KMS-11 (cell line): ENCODE data around the gene SMARCD2.

Source experiments
- H2AFZ ChIP-seq: fragments of 200-600 bp; sonication (generic); 2 replicates; pipeline ENCODE4 v1.6.1; 2016; ENCODE audit warnings: antibody characterized with exemption, mixed run types, low read depth
- H3K27ac ChIP-seq: fragments of 200-600 bp; sonication (generic); 2 replicates; pipeline ENCODE4 v1.6.1; 2016; ENCODE audit warnings: mild to moderate bottlenecking, mixed run types
- H3K27me3 ChIP-seq: fragments of 200-600 bp; sonication (generic); 2 replicates; pipeline ENCODE4 v1.6.1; 2017; ENCODE audit warnings: mild to moderate bottlenecking, low read depth, mixed run types, moderate library complexity; ENCODE audit not compliant: insufficient read depth
- H3K36me3 ChIP-seq: fragments of 200-600 bp; sonication (generic); 2 replicates; pipeline ENCODE4 v1.6.1; 2017; ENCODE audit warnings: mild to moderate bottlenecking, mixed run types; ENCODE audit not compliant: insufficient read depth
- H3K4me1 ChIP-seq: fragments of 200-600 bp; sonication (generic); 2 replicates; pipeline ENCODE4 v1.6.1; 2016; ENCODE audit warnings: mild to moderate bottlenecking, low read depth, mixed run types; ENCODE audit not compliant: poor library complexity, severe bottlenecking
- H3K4me2 ChIP-seq: fragments of 200-600 bp; sonication (generic); 2 replicates; pipeline ENCODE4 v1.7.0; 2016; ENCODE audit warnings: mild to moderate bottlenecking, mixed run types
- H3K4me3 ChIP-seq: fragments of 200-600 bp; sonication (generic); IDR thresholded peaks from 2 replicates; pipeline ENCODE4 v1.6.1; 2017; ENCODE audit warnings: low read depth, low read length, mixed read lengths; ENCODE audit not compliant: insufficient read depth
- H3K79me2 ChIP-seq: fragments of 200-600 bp; sonication (generic); 2 replicates; pipeline ENCODE4 v1.6.1; 2016; ENCODE audit warnings: low read depth, mixed run types; ENCODE audit not compliant: insufficient read depth
- H3K9ac ChIP-seq: fragments of 200-600 bp; sonication (generic); 2 replicates; pipeline ENCODE4 v1.6.1; 2016; ENCODE audit warnings: mild to moderate bottlenecking, mixed run types
- H4K20me1 ChIP-seq: fragments of 200-600 bp; sonication (generic); 2 replicates; pipeline ENCODE4 v1.6.1; 2016; ENCODE audit warnings: mild to moderate bottlenecking, mixed run types; ENCODE audit not compliant: insufficient read depth
- CTCF ChIP-seq: fragments of 200-600 bp; sonication (generic); conservative IDR thresholded peaks from 2 replicates; pipeline ENCODE4 v1.6.1; 2017; ENCODE audit warnings: low read depth, mild to moderate bottlenecking, antibody characterized with exemption, low read length, moderate library complexity, mixed read lengths

Gene SMARCD2

GRCh38 chr17:63850401-63850800 is 7.9 kb upstream of the SMARCD2 start:
- Histone ChIP-seq H3K4me3 (no peak overlapping the region), H3K4me1 (peaks cover 6% of the 10 kb centered on the region), H3K9ac (no peak overlapping the region), H2AFZ (no peak overlapping the region), H3K27me3 (no peaks in the 10 kb centered on the region), H3K4me2 (no peak overlapping the region), H3K36me3 (no peaks in the 10 kb centered on the region), H4K20me1 (no peaks in the 10 kb centered on the region), H3K79me2 (no peaks in the 10 kb centered on the region), H3K27ac (no peak overlapping the region)
- no peak for TF ChIP-seq CTCF

- no peaks in the 10 kb centered on the region for H4K20me1 ChIP-seq
- peaks cover 11% of the 10 kb centered on the region for H3K4me1 ChIP-seq
- peak overlapping the region; percentile 48; the same call in 1 of the 2 replicates for H3K9ac ChIP-seq
- peak overlapping the region; percentile 61 for H2AFZ ChIP-seq
- no peaks in the 10 kb centered on the region for H3K36me3 ChIP-seq
- no peaks in the 10 kb centered on the region for H3K79me2 ChIP-seq
- peak overlapping the region; percentile 33 for H3K4me2 ChIP-seq
- H3K27me3 ChIP-seq: no peaks in the 10 kb centered on the region
- TF ChIP-seq CTCF: peak; percentile 80
- H3K27ac ChIP-seq: peak overlapping the region; percentile 57; the same call in 1 of the 2 replicates
- no peak overlapping the region for H3K4me3 ChIP-seq
Measured at GRCh38 chr17:63848834-63849689, 6.6 kb upstream of the SMARCD2 start.

- no peak overlapping the region for H3K4me2 ChIP-seq
- peaks cover 18% of the 10 kb centered on the region for H3K4me1 ChIP-seq
- TF ChIP-seq CTCF: no peak
- H3K9ac ChIP-seq: no peak overlapping the region
- no peaks in the 10 kb centered on the region for H3K79me2 ChIP-seq
- H4K20me1 ChIP-seq: no peaks in the 10 kb centered on the region
- no peak overlapping the region for H3K4me3 ChIP-seq
- no peaks in the 10 kb centered on the region for H3K36me3 ChIP-seq
- no peaks in the 10 kb centered on the region for H3K27me3 ChIP-seq
- H2AFZ ChIP-seq: peak overlapping the region; percentile 61; the same call in 1 of the 2 replicates
- no peak overlapping the region for H3K27ac ChIP-seq
Measured at GRCh38 chr17:63847525-63848249, 5.2 kb upstream of the SMARCD2 start.

GRCh38 chr17:63845509-63845908 is 3.0 kb upstream of the SMARCD2 start:
- H3K9ac ChIP-seq: no peak overlapping the region
- H3K4me2 ChIP-seq: no peak overlapping the region
- TF ChIP-seq CTCF: no peak
- H3K27ac ChIP-seq: no peak overlapping the region
- peaks cover 25% of the 10 kb centered on the region for H3K4me1 ChIP-seq
- H3K27me3 ChIP-seq: no peaks in the 10 kb centered on the region
- no peak overlapping the region for H2AFZ ChIP-seq
- no peaks in the 10 kb centered on the region for H3K36me3 ChIP-seq
- no peak overlapping the region for H3K4me3 ChIP-seq
- peaks cover 17% of the 10 kb centered on the region for H3K79me2 ChIP-seq
- no peaks in the 10 kb centered on the region for H4K20me1 ChIP-seq
